ENCODE results near the gene WDR64. TPM values are rescaled to one million over a fixed set of nuclear protein-coding genes. Genes with fewer than 3 reads are reported as not detected.

The WDR64 gene
- total RNA-seq, 1 experiment from 2014 or later: not detected

DNA sequence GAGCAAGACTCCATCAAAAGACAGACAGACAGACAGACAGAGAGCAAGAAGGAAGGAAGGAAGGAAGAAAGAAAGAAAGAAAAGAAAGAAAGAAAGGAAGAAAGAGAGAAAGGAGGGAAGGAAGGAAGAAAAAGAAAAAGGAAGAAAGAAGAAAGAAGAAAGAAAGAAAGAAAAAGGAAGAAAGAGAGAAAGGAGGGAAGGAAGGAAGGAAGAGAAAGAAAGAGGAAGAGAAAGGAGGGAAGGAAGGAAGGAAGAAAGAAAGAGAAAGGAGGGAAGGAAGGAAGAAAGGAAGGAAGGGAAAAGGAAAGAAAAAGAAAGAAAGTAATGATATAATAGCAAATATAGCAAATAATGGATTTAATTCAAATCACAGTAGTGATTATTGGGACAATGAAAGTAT is 44.6 kb upstream of the WDR64 start:
- H3K4me1 Mint-ChIP-seq (ENCODE audit: insufficient read depth, unreplicated experiment): peaks cover 47% of the 10 kb centered on the region
- TF ChIP-seq, protein P1, sequence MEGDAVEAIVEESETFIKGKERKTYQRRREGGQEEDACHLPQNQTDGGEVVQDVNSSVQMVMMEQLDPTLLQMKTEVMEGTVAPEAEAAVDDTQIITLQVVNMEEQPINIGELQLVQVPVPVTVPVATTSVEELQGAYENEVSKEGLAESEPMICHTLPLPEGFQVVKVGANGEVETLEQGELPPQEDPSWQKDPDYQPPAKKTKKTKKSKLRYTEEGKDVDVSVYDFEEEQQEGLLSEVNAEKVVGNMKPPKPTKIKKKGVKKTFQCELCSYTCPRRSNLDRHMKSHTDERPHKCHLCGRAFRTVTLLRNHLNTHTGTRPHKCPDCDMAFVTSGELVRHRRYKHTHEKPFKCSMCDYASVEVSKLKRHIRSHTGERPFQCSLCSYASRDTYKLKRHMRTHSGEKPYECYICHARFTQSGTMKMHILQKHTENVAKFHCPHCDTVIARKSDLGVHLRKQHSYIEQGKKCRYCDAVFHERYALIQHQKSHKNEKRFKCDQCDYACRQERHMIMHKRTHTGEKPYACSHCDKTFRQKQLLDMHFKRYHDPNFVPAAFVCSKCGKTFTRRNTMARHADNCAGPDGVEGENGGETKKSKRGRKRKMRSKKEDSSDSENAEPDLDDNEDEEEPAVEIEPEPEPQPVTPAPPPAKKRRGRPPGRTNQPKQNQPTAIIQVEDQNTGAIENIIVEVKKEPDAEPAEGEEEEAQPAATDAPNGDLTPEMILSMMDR (IDR thresholded peaks at IDR 0.05; ENCODE audit: unreplicated experiment): no peak
- DNase-seq (ENCODE audit: unreplicated experiment): no peak
- ChIA-PET POLR2A (interaction anchor here (0.7 to 8.6 kb wide), 13 partner anchors 10 to 88 kb away, joined by 3 to 126 read pairs (median 7); partner anchors contain the start of genes CHML, FH and OPN3), CTCF (interaction anchor here (1.0 to 9.1 kb wide), 4 partner anchors 14 to 228 kb away, joined by 3 to 155 read pairs (median 36); no protein-coding TSS in a partner anchor)
- intact Hi-C loops (cut with micrococcal nuclease): loop anchor here (2.0 kb wide), 1 partner anchor 15 kb away; no protein-coding TSS in a partner anchor
- no TSS peak for BruUV-seq (replicated peaks)
- H3K4me3 Mint-ChIP-seq (ENCODE audit: unreplicated experiment): no peak overlapping the region
- no peaks in the 10 kb centered on the region for H3K27me3 Mint-ChIP-seq (ENCODE audit: insufficient read depth, unreplicated experiment)
- no peaks in the 10 kb centered on the region for H3K9me3 Mint-ChIP-seq (ENCODE audit: unreplicated experiment)
- peak overlapping the region; percentile 89 for H3K27ac Mint-ChIP-seq (ENCODE audit: low read depth, unreplicated experiment)
- peaks cover 31% of the 10 kb centered on the region for H3K36me3 Mint-ChIP-seq (ENCODE audit: insufficient read depth, unreplicated experiment)

DNA sequence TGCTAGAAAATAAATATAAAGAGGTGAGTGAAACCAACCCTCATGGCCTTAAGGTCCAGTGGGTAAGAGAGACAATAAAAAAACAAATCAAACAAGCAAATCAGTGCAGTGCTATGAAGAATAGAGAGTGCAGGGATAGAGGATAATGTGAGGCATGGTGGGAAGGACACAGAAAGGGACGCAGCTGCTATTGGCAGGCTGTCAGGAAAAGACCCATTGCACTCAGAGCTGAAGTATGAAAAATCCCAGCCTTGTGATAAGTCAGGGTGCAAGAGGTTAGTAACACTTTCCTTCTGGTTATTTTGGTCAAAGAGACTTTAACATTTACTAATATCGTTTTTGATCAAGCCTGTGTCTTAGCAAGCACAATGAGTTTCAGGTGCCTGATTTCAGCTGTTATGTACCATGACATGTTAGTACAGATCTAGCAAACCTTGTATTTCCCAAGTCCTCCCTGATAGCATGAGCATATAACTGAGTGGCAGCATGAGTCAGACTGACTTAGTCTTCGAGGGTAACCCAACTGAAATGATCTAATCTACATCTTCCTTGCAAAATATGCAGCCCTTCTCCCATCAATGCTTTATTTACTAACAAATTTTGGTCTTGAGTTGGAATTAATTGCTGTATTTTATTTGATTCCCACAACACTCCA is 43.6 kb upstream of the WDR64 start:
- DNase-seq (ENCODE audit: unreplicated experiment): peak; percentile 92
- peaks cover 26% of the 10 kb centered on the region for H3K36me3 Mint-ChIP-seq (ENCODE audit: insufficient read depth, unreplicated experiment)
- no peaks in the 10 kb centered on the region for H3K27me3 Mint-ChIP-seq (ENCODE audit: insufficient read depth, unreplicated experiment)
- H3K27ac Mint-ChIP-seq (ENCODE audit: low read depth, unreplicated experiment): peak overlapping the region; percentile 21
- peaks cover 43% of the 10 kb centered on the region for H3K4me1 Mint-ChIP-seq (ENCODE audit: insufficient read depth, unreplicated experiment)
- H3K9me3 Mint-ChIP-seq (ENCODE audit: unreplicated experiment): no peaks in the 10 kb centered on the region
- ChIA-PET POLR2A (interaction anchor here (0.5 to 8.6 kb wide), 22 partner anchors 8 to 1139 kb away, joined by 3 to 126 read pairs (median 4); partner anchors contain the start of genes CHML, FH, KMO and OPN3), CTCF (interaction anchor here (0.7 to 9.1 kb wide), 8 partner anchors 13 to 287 kb away, joined by 3 to 155 read pairs (median 4); no protein-coding TSS in a partner anchor)
- intact Hi-C loops (cut with micrococcal nuclease): no loop called here
- peak overlapping the region; percentile 15 for H3K4me3 Mint-ChIP-seq (ENCODE audit: unreplicated experiment)
- BruUV-seq (replicated peaks): no TSS peak
- TF ChIP-seq, protein P1 (IDR thresholded peaks at IDR 0.05; ENCODE audit: unreplicated experiment): no peak

DNA sequence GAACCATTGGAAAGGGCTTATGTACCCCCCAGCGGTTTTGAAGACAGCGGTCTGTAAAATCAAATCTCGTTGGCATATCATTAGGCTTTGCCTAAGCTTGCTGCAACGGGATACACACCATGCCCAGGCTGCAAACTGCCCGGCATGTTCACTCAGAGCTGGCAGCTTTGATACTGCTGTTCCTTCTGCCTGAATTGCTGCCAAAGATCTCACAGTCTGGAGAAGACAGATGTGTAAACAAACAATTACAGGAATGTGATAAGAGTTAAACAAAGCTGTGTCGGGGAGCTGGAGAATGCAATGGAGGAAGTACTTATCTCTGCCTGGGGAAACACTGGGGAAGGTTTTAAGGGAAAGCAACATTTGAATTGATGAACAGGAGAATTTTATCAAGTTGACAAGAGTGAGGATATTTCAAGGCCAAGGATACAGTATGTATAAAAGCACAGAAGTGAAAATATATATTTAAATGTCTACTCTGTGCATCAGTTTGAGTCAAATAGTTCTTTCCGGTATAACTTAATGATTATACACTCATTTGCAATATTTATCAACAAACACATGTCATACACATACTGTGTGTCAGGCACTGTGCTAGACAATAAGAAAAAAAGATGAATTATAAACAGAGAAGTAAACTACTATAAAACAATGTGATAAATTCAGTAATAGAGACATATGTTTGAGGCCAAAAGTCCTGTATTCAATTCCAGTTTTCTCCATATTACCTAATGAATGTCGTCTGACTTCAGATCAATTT is 41.8 kb upstream of the WDR64 start:
- H3K4me1 Mint-ChIP-seq (ENCODE audit: insufficient read depth, unreplicated experiment): peaks cover 42% of the 10 kb centered on the region
- H3K27me3 Mint-ChIP-seq (ENCODE audit: insufficient read depth, unreplicated experiment): no peaks in the 10 kb centered on the region
- peaks cover 25% of the 10 kb centered on the region for H3K36me3 Mint-ChIP-seq (ENCODE audit: insufficient read depth, unreplicated experiment)
- H3K4me3 Mint-ChIP-seq (ENCODE audit: unreplicated experiment): no peak overlapping the region
- no peaks in the 10 kb centered on the region for H3K9me3 Mint-ChIP-seq (ENCODE audit: unreplicated experiment)
- DNase-seq (ENCODE audit: unreplicated experiment): peak; percentile 61
- BruUV-seq (replicated peaks): no TSS peak
- ChIA-PET CTCF (interaction anchor here (0.5 to 9.1 kb wide), 74 partner anchors 8 to 1656 kb away, joined by 3 to 173 read pairs (median 6); partner anchors contain the start of genes CHML, EXO1, FH and KMO), POLR2A (interaction anchor here (0.6 to 8.6 kb wide), 35 partner anchors 8 to 1643 kb away, joined by 3 to 126 read pairs (median 7); partner anchors contain the start of genes CHML, EXO1, FH and KMO)
- TF ChIP-seq, protein P1 (IDR thresholded peaks at IDR 0.05; ENCODE audit: unreplicated experiment): no peak
- intact Hi-C loops (cut with micrococcal nuclease): loop anchor here (2.0 to 5.0 kb wide), 3 partner anchors 79 to 407 kb away; no protein-coding TSS in a partner anchor
- no peak overlapping the region for H3K27ac Mint-ChIP-seq (ENCODE audit: low read depth, unreplicated experiment)
